HK-2 (cell line): ENCODE results near the gene TBC1D3I.
"Not testable (repeated sequence)": the region's sequence is repeated elsewhere in the genome, so short reads cannot be mapped to it uniquely, and the experiment has no call there.

Experiments used
- DNase-seq: peaks from one replicate; pipeline ENCODE4 v3.0.0-alpha.2; 2018; ENCODE audit not compliant: unreplicated experiment

The TBC1D3I gene

DNA sequence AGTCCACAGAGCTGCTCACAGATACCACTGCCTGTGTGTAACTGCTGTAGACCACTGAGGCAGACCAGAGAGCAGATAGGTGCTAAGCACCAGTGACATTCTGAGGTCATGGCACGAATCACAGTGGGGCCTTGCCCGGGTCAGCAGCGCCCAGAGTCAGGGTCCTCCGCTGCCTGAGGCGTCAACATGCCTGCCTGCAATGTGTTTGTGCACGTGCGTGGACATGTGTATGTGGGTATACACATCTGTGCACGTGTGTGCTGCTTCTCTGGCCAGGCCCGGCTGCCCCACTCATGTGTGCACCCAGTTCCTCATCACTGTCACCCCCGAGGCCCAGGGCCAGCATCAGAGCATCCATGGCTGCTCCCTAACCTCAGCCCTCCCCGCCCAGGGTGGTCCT is at the start of gene TBC1D3I:
Gene TBC1D3I (minus strand): TSS at position 101 of the 400 bp plus-strand sequence. CDS start 1,585 bp downstream, outside the sequence.
- DNase-seq = not testable (repeated sequence)

GRCh38 chr17:36295161-36295560 is 30.8 kb upstream of the TBC1D3I start:
- DNase-seq = not testable (repeated sequence)

DNA sequence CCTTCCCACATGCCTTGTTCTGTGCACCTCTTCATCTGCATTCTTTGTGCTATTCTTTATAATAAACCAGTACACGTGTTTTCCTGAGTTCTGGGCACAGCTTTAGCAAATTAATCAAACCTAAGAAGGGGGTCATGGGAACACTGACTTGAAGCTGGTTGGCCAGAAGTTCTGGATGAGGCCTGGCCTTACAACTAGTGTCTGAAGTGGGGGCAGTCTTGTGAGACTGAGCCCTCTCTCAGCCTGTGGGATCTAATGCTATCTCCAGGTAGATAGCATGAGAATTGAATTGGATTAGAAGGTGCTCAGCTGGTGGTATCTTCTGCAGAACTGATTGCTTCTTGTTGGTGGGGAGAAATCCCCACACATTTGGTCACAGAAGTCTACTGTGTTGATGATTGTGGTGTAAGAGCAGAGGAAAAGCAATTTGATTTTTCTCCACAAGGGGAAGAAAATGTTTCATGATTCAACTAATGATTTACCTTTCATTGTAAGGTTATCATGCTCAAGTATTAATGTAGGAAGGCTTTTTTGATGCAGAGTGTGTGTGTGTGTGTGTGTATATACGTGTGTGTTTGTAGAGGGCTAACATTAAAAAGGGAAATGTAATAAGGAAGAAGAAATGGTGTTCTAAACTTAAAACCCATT is 25.7 kb upstream of the TBC1D3I start:
- DNase-seq = not testable (repeated sequence)

- DNase-seq = not testable (repeated sequence)
Observed at GRCh38 chr17:36284219-36284618, 19.8 kb upstream of the TBC1D3I start.

- DNase-seq = not testable (repeated sequence)
Observed at GRCh38 chr17:36283256-36283655, 18.9 kb upstream of the TBC1D3I start.

DNA sequence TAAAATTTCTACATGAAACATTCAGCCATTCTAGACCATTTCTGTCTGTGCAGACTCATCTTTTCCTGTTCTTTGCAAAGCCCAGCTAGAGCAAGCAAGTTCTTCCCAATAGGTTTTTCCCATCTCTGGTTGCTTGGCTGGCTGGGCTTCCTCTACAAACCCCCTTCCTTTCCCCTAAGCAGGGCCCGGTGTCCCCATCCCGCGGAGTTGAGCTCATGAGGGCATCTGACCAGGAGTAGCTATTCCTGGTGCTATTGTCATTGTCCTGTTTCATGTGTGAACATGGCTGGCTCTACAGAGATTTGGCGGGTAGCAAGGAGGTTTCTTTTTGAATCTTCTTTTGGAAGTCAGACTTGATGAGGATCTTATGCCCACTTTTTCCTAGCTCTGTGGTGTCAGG is 22.3 kb downstream of the TBC1D3I start:
- not testable (repeated sequence) for DNase-seq

DNA sequence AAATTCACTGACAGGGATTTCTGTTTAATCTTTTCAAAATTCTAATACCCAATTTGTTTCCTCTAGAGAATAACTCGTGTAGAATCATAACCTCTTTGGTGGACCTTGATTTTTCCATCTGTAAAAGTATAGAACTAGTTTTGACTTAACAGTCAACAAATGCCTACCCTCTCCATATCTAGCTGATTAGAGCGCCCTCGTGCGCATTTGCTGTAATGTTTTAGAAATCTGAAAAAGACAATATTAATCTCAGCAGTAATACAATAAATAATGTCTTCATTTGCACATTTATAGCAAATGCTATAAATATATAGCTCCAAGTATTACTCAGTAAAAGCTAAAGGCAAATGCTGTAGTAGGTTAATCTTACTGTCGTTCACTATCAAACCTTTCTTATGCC is 34.7 kb downstream of the TBC1D3I start:
- DNase-seq = not testable (repeated sequence)

DNA sequence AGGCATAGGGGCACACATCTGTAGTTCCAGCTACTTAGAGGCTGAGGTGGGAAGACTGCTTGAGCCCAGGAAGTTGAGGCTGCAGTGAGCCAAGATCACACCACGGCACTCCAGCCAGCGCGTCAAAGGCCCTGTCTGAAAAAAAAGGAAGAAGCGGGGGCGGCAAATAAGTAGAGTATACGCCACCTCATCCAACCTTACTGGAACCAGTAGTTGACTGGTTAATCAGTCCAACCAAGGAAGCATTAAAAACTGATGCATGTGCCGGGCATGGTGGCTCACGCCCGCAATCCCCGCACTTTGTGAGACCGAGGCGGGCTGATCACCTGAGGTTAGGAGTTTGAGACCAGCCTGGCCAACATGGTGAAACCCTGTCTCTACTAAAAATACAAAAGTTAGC is 41.4 kb downstream of the TBC1D3I start:
- not testable (repeated sequence) for DNase-seq

- DNase-seq = not testable (repeated sequence)
Observed at GRCh38 chr17:36221581-36222100, 42.7 kb downstream of the TBC1D3I start.

- DNase-seq = not testable (repeated sequence)
Observed at GRCh38 chr17:36220737-36221580, 43.4 kb downstream of the TBC1D3I start.

DNA sequence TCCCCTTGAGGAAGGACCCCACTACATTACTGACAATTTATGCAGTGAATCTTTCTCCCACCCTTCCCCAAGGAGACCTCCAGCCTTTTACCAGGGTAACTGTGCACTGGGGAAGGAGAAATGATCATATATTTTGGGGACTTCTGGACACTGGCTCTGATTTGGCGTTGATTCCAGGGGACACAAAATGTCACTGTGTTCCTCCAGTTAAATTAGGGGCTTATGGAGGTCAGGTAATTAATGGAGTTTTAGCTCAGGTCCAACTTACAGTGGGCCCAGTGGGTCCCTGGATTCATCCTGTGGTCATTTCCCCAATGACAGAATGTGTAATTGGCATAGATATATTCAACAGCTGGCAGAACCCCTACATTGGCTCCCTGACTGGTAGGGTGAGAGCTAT is 44.8 kb downstream of the TBC1D3I start:
- not testable (repeated sequence) for DNase-seq

GRCh38 chr17:36215406-36216308 is 48.7 kb downstream of the TBC1D3I start:
- not testable (repeated sequence) for DNase-seq

DNA sequence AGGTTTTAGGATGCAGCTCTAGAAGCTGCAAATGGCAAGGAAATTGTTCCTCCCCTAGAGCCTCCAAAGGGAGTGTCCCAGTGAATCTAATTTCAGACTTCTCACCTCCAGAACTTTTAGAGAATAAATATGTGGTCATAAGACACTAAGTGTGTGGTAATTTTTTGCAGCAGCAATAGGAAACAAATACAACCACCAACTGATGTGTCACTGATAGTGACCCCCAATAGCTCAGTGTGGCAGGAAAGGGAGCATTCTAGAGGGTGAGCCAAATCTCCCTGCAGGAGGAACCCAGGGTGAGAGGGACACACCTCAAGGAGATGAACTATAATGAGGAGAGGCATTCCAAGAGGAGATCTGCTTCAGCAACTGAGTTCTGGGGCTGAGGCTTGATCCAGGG is 49.5 kb downstream of the TBC1D3I start:
- no peak for DNase-seq

GRCh38 chr17:36213695-36214094 is 50.7 kb downstream of the TBC1D3I start:
- no peak for DNase-seq

- no peak for DNase-seq
Observed at GRCh38 chr17:36212966-36213365, 51.4 kb downstream of the TBC1D3I start.

DNA sequence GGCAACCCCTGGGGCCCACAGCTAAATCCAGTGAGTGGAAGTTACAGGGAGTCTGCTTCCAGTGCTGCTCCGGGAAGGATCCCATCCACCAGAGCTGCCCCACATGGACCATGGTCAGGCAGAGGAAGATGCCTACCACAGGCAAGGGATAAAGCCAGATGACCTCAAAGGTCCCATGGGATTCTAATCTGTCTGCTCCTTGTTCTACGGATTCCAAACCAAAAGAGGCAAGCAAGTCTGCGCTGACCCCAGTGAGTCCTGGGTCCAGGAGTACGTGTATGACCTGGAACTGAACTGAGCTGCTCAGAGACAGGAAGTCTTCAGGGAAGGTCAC is 52.1 kb downstream of the TBC1D3I start:
- no peak for DNase-seq

GRCh38 chr17:36211484-36212271 is 52.7 kb downstream of the TBC1D3I start:
- DNase-seq = not testable (repeated sequence)

GRCh38 chr17:36210439-36211211 is 53.7 kb downstream of the TBC1D3I start, which contains the start of gene CCL4L2:
CCL4L2 (plus strand) TSS chr17:36211063.
- DNase-seq = not testable (repeated sequence)

DNA sequence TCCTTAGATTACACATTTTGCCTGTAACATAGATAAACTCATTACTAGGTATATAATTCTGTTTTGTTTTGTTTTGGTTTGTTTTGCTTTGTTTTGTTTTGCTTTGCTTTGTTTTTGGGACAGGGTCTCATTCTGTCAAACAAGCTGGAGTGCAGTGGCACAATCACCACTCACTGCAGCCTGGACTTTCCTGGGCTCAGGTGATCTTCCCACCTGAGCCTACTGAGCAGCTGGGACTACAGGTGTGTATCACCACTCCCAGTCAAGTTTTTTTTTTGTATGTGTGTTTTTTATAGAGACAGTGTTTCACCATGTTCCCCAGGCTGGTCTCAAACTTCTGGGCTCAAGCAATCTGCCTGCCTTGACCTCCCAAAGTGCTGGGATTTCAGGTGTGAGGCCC is 54.8 kb downstream of the TBC1D3I start:
- no peak for DNase-seq

DNA sequence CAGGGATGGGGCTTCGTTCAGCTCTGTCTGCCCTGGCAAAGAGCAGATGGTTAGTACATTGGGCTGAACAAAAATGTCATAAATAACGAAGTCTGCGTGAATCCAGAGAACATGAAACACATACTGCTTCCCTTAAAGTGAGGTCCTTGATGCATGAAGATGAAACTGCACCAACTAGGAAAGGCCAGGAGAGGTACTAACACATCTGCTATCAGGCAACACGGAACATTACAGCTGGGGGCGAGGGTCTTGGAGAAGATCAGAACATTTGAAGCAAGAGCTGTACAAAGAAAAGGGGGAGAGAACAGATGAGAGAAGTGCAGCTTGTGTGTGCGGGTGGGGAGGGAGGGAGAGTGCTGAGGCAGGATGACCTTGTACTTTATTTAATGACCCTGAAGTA is 57.0 kb downstream of the TBC1D3I start:
- DNase-seq = not testable (repeated sequence)
